IgD-negative memory B cell (primary cell): ENCODE measurements around the gene COL20A1. TPM values are rescaled to one million over a fixed set of nuclear protein-coding genes. Genes with fewer than 3 reads are reported as not detected.

Experiments
- H3K27ac Mint-ChIP-seq, 3 donors: one replicate each; pipeline ENCODE4 v1.8.0; 2020 to 2022; ENCODE audit warnings: mild to moderate bottlenecking in 3 of 3, mixed read lengths in 3 of 3, moderate library complexity in 1 of 3
- H3K27me3 Mint-ChIP-seq: one replicate; pipeline ENCODE4 v1.8.0; 2021; ENCODE audit warnings: mixed read lengths
- H3K36me3 Mint-ChIP-seq: one replicate; pipeline ENCODE4 v1.8.0; 2020; ENCODE audit warnings: mild to moderate bottlenecking, mixed read lengths
- H3K4me1 Mint-ChIP-seq, 3 donors: one replicate each; pipeline ENCODE4 v1.8.0; 2020 to 2022; ENCODE audit warnings: mixed read lengths in 3 of 3, mild to moderate bottlenecking in 1 of 3
- H3K4me3 Mint-ChIP-seq, 4 donors: one replicate each; pipeline ENCODE4 v1.8.0; 2020 to 2022; ENCODE audit warnings: mild to moderate bottlenecking in 4 of 4, mixed read lengths in 4 of 4, moderate library complexity in 3 of 4
- H3K9me3 Mint-ChIP-seq, 3 donors: one replicate each; pipeline ENCODE4 v1.8.0; 2020 to 2021; ENCODE audit warnings: mixed read lengths in 3 of 3, mild to moderate bottlenecking in 1 of 3
- polyA plus RNA-seq: library from polyadenylated mRNA; unstranded; fragments of 300-500 nt; fragmentation: Illumina TruSeq; gene quantifications from one replicate; pipeline ENCODE4 v1.2.3, GENCODE V29; 2021

The COL20A1 gene
- polyA plus RNA-seq, 1 donor from 2014 or later, result not detected

GRCh38 chr20:63255931-63256704 lies 36.9 kb upstream of the COL20A1 start:
- H3K9me3 Mint-ChIP-seq, result no peaks in the 10 kb centered on the region
- H3K36me3 Mint-ChIP-seq, result peaks cover 2% of the 10 kb centered on the region
- peak overlapping the region in 1 of 4 donors; percentile 41 for H3K4me3 Mint-ChIP-seq
- peaks cover 35% of the 10 kb centered on the region for H3K27me3 Mint-ChIP-seq
- peaks cover 0 to 2% (median 0%) of the 10 kb centered on the region in 3 donors for H3K4me1 Mint-ChIP-seq
- no peak overlapping the region for H3K27ac Mint-ChIP-seq

- H3K4me3 Mint-ChIP-seq, result no peak overlapping the region
- H3K27me3 Mint-ChIP-seq, result peaks cover 35% of the 10 kb centered on the region
- H3K9me3 Mint-ChIP-seq, result no peaks in the 10 kb centered on the region
These were observed 36.0 kb upstream of the COL20A1 start for GRCh38 chr20:63256954-63257353.

GRCh38 chr20:63257629-63258028 lies 35.4 kb upstream of the COL20A1 start:
- Mint-ChIP-seq H3K27me3 (peaks cover 29% of the 10 kb centered on the region), H3K4me1 (peaks cover 0 to 2% (median 0%) of the 10 kb centered on the region in 3 donors), H3K27ac (no peak overlapping the region), H3K36me3 (peaks cover 1% of the 10 kb centered on the region), H3K4me3 (peak overlapping the region in 1 of 4 donors; percentile 63), H3K9me3 (no peaks in the 10 kb centered on the region)

More at GRCh38 chr20:63256954-63257353, 36.0 kb upstream of the COL20A1 start:
- peaks cover 0 to 2% (median 0%) of the 10 kb centered on the region in 3 donors for H3K4me1 Mint-ChIP-seq
- H3K36me3 Mint-ChIP-seq, result no peaks in the 10 kb centered on the region
- H3K27ac Mint-ChIP-seq, result no peak overlapping the region

- H3K27me3 Mint-ChIP-seq, result peaks cover 27% of the 10 kb centered on the region
- H3K4me3 Mint-ChIP-seq, result no peak overlapping the region
- H3K4me1 Mint-ChIP-seq, result no peaks in the 10 kb centered on the region
These were observed 34.2 kb upstream of the COL20A1 start for GRCh38 chr20:63258781-63259180.

GRCh38 chr20:63259734-63260460 lies 33.1 kb upstream of the COL20A1 start:
- no peaks in the 10 kb centered on the region for H3K9me3 Mint-ChIP-seq
- H3K27me3 Mint-ChIP-seq, result peaks cover 37% of the 10 kb centered on the region
- H3K4me1 Mint-ChIP-seq, result no peaks in the 10 kb centered on the region
- H3K4me3 Mint-ChIP-seq, result no peak overlapping the region
- H3K36me3 Mint-ChIP-seq, result peaks cover 1% of the 10 kb centered on the region
- H3K27ac Mint-ChIP-seq, result no peak overlapping the region

More at GRCh38 chr20:63258781-63259180, 34.2 kb upstream of the COL20A1 start:
- Mint-ChIP-seq H3K36me3 (peaks cover 1% of the 10 kb centered on the region), H3K9me3 (no peaks in the 10 kb centered on the region), H3K27ac (no peak overlapping the region)

GRCh38 chr20:63260521-63260920 lies 32.5 kb upstream of the COL20A1 start:
- Mint-ChIP-seq H3K4me3 (no peak overlapping the region), H3K4me1 (no peaks in the 10 kb centered on the region), H3K36me3 (peaks cover 1% of the 10 kb centered on the region), H3K9me3 (no peaks in the 10 kb centered on the region), H3K27me3 (peaks cover 37% of the 10 kb centered on the region), H3K27ac (no peak overlapping the region)

GRCh38 chr20:63261060-63261794 lies 31.8 kb upstream of the COL20A1 start:
- peaks cover 32% of the 10 kb centered on the region for H3K27me3 Mint-ChIP-seq
- no peak overlapping the region for H3K27ac Mint-ChIP-seq
- H3K36me3 Mint-ChIP-seq, result peaks cover 1% of the 10 kb centered on the region
- H3K9me3 Mint-ChIP-seq, result no peaks in the 10 kb centered on the region
- H3K4me3 Mint-ChIP-seq, result no peak overlapping the region
- H3K4me1 Mint-ChIP-seq, result no peaks in the 10 kb centered on the region

- H3K27me3 Mint-ChIP-seq, result peaks cover 29% of the 10 kb centered on the region
- no peak overlapping the region for H3K27ac Mint-ChIP-seq
- H3K9me3 Mint-ChIP-seq, result no peaks in the 10 kb centered on the region
- no peaks in the 10 kb centered on the region for H3K4me1 Mint-ChIP-seq
- no peak overlapping the region for H3K4me3 Mint-ChIP-seq
- peaks cover 1% of the 10 kb centered on the region for H3K36me3 Mint-ChIP-seq
These were observed 31.0 kb upstream of the COL20A1 start for GRCh38 chr20:63261795-63262528.

GRCh38 chr20:63262836-63263235 lies 30.1 kb upstream of the COL20A1 start:
- peaks cover 1% of the 10 kb centered on the region for H3K36me3 Mint-ChIP-seq
- H3K27me3 Mint-ChIP-seq, result peaks cover 28% of the 10 kb centered on the region
- H3K27ac Mint-ChIP-seq, result no peak overlapping the region
- H3K4me3 Mint-ChIP-seq, result no peak overlapping the region
- H3K9me3 Mint-ChIP-seq, result no peaks in the 10 kb centered on the region
- no peaks in the 10 kb centered on the region for H3K4me1 Mint-ChIP-seq

- Mint-ChIP-seq H3K9me3 (no peaks in the 10 kb centered on the region), H3K27me3 (peaks cover 22% of the 10 kb centered on the region), H3K4me3 (no peak overlapping the region), H3K27ac (no peak overlapping the region), H3K4me1 (no peaks in the 10 kb centered on the region), H3K36me3 (peaks cover 1% of the 10 kb centered on the region)
These were observed 29.0 kb upstream of the COL20A1 start for GRCh38 chr20:63264000-63264399.

GRCh38 chr20:63264519-63264918 lies 28.5 kb upstream of the COL20A1 start:
- H3K4me1 Mint-ChIP-seq, result no peaks in the 10 kb centered on the region
- peaks cover 1% of the 10 kb centered on the region for H3K36me3 Mint-ChIP-seq
- no peak overlapping the region for H3K4me3 Mint-ChIP-seq
- peaks cover 19% of the 10 kb centered on the region for H3K27me3 Mint-ChIP-seq
- peak overlapping the region in 1 of 3 donors; percentile 73 for H3K27ac Mint-ChIP-seq
- H3K9me3 Mint-ChIP-seq, result no peaks in the 10 kb centered on the region

GRCh38 chr20:63265891-63266515 lies 27.0 kb upstream of the COL20A1 start:
- no peaks in the 10 kb centered on the region for H3K9me3 Mint-ChIP-seq
- H3K4me1 Mint-ChIP-seq, result no peaks in the 10 kb centered on the region

GRCh38 chr20:63267691-63268090 lies 25.3 kb upstream of the COL20A1 start:
- Mint-ChIP-seq H3K27me3 (peaks cover 18% of the 10 kb centered on the region), H3K4me1 (peaks cover 4 to 8% (median 6%) of the 10 kb centered on the region in 3 donors), H3K36me3 (peaks cover 3% of the 10 kb centered on the region), H3K4me3 (peak overlapping the region in 1 of 4 donors; percentile 20), H3K27ac (no peak overlapping the region), H3K9me3 (no peaks in the 10 kb centered on the region)

More at GRCh38 chr20:63265891-63266515, 27.0 kb upstream of the COL20A1 start:
- peaks cover 1% of the 10 kb centered on the region for H3K36me3 Mint-ChIP-seq
- H3K27me3 Mint-ChIP-seq, result peaks cover 18% of the 10 kb centered on the region
- no peak overlapping the region for H3K4me3 Mint-ChIP-seq
- H3K27ac Mint-ChIP-seq, result no peak overlapping the region

- Mint-ChIP-seq H3K36me3 (peaks cover 3% of the 10 kb centered on the region), H3K9me3 (no peaks in the 10 kb centered on the region), H3K27me3 (peaks cover 14% of the 10 kb centered on the region), H3K27ac (no peak overlapping the region), H3K4me1 (peaks cover 5 to 8% (median 6%) of the 10 kb centered on the region in 3 donors), H3K4me3 (peak overlapping the region in 1 of 4 donors; percentile 20)
These were observed 24.7 kb upstream of the COL20A1 start for GRCh38 chr20:63268256-63268655.
